Bone marrow (tissue), 2 donors: Measurements from ENCODE around the gene ITPK1.

Source experiments
- DNase-seq, 2 donors: peaks; one replicate each; lab custom pipeline; 2025; lab: John Stamatoyannopoulos, UW

The ITPK1 gene

DNA sequence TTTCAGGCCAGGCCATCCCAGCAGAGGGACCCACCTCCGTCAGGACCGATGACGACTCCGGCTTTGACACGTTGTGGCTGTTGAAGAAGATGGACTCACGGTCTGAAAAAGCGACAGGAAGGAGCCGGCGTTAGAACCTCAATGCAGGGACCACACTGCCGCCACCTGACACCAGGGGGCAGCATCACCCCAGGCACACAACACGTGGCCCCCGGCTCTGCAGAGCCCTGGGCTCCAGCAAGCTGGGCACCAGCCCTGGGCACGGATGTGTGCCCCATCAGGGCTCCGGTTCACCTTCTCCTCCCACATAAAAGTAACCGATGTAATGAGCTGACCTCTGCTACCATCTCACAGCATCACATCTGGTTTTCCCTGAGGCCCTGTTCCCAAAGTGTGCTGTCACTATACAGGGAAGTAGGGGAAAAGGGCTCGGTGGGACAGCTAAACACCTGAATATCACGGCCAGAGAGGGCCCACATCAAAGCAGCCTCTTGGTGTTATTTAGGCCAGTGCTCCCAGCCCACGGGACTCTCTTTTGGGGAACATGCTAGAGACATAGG lies 163.7 kb downstream of the ITPK1 start:
- DNase-seq = peak; percentile 59 to 61

DNA sequence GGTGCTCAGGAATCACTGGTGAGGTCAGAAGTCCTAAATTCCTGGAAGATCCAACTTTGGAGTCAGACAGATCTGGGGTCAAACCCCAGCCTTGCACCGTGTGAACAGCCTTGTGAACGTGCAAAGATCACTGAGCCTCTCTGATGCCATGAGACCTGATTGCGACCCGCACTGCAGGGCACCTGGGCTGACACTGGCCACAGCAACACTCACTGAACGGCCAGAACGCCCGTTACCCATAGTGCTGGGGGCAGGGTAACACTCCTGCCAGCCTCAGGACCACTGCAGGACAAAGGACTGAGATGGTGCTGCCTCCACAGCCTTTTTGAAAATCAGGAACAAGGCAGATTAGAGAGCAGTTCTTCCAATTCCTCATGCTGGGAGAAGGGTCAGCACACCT lies 164.5 kb downstream of the ITPK1 start:
- DNase-seq = no peak

DNA sequence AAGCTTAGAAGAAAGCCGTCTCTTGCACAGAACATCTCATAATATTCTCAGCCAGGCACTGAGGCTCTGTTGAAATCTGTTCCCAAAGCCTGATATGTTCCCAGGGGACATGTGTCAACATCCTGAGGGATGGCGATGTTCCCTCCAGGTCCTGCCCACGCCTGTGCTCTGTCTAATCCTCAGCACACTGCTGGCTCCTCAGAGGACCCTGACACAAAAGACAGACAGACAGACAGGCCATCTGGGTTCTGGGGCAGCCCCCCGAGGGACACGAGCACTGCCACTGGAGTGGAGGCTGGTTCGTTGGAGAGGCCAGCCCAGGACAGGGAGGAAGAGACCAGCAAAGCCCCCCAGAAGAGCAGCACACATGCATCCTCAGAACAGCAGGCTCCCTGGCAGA lies 165.0 kb downstream of the ITPK1 start:
- DNase-seq = no peak

DNA sequence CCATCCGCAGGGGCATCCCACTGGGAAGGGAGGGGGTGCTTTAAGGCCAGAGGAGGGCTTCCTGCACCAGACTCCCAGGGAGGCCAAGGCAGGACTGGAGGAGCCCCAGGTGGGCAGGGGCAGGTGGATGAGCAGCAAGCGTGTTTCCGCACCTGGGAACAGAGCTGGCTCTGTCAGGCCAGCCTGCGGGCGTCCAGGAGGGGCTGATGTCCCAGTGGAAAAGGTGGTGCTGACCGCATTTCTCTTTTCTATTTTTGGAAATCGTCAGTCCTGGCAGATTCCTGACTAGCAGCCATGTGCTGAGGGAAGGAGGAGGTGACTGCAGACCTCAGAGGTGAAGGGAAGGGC lies 165.6 kb downstream of the ITPK1 start:
- DNase-seq = no peak

DNA sequence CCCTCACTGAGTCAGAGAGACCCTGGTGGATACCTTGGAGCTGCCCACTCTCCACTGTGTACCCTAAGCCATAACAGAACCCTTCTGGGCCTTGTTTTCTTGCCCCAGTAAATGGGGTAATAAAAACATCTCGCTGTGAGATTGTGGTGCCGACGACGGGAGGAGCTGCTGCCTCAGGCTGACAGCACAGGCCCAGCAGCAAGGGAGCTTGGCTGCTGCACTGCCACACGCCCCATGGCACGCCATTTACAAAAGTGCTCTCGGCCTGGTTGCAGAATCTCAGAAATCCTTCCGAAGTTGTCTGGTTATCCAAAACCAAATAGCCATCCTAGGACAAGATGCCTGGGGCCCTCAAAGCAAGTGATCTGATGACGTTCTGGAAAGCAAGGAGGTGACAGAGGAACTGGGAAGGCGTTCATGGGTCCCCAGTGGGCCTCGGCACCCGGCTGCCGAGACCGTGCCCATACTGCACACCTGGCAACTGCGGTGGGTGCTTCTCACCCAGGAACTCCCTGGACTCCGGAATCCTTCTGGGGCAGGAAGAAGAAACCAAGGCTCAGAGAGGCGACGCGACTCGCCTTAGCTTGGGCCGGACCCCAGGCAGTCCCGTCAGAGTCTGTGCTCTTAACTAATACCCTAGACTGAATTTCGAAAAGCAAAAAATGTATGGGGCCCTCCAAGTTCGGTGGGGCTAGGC lies 166.1 kb downstream of the ITPK1 start:
- no peak for DNase-seq

DNA sequence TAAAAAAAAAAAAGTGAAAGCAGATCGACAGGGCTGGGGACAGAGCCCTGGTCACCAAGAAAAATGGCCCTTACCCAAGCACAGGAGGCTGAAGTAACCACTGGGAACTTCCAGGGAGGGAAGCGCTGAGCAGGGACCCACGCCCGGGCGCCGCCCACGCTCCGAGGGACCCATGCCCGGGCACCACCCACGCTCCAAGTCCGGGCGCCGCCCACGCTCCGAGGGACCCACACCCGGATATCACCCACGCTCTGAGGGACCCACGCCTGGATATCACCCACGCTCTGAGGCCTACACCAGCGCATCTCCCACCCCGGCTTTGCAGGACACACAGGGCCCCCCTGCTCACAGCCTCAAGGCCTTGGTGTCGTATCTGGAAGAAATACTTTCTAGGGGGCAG lies 167.1 kb downstream of the ITPK1 start:
- no peak for DNase-seq

DNA sequence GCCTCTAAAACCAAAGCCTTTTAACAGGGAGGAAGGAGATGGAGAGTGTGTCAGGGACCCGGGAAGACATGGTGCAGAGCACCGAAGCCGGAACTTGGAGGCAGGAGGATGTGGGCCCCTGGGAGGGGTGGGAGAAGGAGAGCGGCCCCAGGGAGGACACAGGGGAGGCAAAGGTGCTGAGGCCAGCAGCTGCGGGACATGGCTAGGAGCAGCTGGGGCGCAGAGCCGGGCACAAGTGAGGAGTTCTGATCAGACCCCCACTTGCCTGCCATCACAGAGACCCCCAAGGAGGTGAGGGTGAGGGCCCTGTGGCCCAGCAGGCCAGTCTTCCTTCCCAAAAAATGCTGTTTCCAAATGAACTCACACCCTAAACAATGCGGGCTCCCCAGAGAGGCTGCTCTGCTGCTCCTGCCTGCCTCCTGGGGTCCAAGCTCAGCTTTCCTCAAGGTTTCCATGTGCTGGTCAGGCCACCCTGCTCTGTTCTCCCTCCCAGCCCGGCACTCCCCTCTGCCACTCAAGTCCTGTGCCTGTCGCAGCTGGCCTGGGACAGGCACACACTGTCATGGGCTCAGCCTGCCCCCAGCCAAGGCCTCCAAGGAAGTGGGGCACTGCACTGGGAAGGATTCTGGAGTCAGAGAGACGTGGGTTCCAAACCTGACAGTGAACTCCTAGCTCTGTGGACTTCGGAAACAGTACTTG lies 168.7 kb downstream of the ITPK1 start:
- no peak for DNase-seq

DNA sequence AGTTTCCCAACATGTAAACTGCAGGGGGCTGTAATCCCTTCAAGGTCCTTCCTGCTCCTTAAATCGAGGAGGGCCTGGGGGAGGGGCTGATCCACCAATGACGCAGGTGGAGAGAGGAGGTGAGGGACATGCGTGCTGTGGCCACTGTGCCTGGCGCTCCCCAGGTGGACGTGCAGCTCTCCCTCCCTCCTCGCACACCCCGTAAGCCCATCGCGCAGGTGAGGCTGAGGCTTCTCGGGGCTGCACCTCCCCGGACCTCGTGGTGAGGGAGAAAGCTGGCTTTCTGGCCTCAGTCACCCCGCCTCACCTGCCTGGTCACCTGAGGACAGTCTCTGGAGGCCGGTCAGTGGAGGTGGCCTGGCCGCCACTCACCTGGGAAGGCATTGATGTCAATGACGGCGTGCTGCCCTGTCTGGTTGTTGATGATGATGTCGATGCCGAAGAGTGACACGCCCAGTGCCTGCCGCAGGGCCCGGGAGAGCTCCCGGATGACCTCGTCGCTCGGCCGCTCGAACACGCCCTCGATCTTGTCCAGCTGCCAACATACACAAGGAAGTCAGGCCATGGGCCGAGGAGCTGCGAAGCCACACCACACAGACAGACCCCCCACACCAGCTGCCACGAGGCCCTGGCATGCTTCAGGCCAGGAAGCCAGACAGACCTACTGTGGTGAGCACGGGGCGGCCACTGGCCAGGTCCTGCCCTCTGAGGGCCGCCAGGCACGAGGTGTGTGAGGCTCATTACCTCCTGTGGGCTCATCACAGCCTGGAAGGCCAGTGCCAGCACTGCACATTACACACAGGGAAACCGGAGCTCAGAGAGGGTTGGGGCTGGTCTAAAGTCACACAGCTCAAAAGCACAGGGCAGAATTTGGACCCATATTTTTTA lies 169.5 kb downstream of the ITPK1 start:
- DNase-seq = no peak

DNA sequence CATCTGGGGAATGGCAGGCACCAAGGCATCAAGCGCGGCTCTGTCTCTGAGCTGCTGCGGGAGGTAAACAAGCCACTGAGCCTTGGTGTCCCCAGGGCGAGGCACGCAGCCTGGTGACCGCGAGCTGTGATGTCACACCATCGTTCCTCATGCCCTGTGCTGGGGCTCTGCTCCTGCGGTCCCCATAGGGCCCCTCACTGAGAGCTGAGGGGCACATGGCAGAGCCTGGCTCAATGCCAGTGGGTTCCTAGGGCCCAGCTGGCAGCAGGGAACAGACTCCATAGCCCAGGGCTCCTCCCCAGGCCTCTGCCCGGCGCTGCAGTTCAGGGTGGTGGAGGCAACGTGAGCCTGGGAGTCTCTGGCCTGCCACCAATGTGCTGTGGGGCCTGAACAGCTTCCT lies 170.2 kb downstream of the ITPK1 start:
- no peak for DNase-seq

DNA sequence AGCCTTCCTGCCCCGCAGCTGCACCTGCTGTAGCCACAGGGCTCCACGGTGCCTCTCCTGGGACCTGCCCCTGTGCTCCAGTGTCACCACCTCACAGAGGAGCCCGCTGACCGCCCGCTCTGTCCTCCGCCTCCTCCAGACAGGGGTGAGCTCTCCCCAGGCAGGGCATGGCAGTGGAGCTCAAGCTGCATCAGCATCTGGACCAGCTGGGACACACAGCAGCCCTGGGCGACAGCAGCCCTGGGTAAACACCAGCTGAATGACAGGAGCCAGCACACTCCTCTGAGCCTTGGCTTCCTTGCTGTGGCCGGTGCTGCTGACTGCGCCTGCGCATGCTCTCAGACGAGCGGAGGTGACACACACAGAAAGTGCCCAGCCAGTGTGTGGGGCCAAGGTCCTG lies 170.7 kb downstream of the ITPK1 start:
- DNase-seq = no peak

DNA sequence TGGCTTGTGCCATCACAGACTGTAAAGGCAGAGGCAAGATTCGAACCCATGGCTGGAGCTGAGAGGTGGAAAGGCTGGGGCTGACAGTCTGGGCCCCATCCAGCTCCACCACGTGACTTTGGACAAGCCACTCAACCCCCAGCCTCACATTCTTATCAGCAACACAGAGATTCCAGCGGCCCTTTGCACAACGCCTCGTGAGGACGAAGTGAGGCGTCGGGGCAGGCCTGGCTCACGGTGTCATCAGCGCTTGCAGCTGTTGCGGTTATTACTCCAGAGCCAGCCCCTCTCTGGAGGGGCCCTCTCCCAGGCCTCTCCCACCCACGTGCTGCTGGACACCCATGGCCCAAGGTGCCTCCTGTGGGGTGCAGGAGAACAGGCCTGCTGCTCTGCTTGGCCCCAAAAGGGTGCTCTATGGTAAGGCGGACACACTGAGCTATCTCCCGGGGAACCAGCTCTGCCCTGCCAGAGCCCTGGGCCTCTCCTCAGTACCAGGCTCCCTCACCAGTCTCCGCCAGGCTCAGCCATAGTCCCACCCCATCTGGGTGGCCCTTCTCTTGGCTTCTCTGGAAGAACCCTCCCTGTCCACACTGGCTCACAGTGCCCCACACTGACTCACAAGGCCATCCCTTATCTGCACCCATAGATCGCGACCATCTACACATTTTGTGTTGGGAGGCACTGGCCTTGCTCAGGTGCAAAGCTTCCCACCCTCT lies 171.7 kb downstream of the ITPK1 start:
- DNase-seq = no peak

DNA sequence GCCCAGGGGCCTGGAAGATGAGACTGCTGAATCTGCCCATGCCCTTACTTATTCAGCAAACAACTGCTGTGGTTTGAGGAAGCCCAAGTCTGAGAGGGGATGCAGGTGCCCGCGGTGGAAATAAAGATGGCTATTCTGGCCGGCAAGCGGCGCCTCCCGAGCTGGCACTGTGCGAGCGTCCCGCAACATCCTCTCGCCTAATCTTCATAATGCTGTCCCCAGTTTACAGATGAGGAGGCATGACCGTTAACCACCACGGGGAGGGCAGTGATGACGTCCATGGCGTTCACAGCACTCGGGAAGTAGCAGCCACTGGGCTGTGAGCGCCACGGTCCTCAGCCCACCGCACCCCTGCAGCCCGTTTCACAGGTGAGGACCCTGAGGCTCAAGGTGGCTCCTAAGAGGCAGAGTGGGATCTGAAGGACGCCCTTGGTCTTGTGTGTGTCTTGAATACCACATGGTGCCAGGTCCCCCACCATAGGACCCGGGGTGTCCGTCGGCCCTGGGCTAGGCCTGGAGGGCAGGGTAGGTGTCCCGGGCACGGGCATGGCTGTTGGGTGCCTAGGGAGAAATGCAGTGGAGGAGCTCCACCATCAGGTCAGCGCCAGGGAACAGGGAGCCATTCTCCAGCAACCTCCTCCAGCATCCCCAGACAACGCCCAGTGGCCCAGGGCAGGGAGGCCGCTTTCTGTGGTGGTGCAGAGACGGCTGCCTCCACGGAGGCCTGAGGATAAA lies 172.6 kb downstream of the ITPK1 start:
- DNase-seq = no peak

DNA sequence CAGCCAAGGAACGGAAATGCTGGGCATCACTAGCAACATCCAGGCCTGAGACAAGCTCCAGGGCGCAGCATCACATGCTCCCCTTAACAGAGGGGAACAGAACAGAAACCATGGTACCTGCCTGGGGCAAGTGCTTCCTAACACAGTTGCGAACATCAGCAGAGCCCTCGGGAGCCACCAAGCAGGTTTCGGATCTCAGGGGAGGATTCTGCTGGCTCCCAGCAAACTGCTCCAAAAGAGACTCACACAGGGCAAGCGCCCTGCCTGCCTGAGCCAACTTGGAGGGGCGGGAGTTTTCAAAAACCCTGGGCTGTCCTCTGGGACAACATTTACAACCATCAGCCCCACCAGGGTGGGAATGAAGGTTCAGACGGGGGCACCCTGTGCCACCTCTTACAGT lies 173.1 kb downstream of the ITPK1 start:
- no peak for DNase-seq

DNA sequence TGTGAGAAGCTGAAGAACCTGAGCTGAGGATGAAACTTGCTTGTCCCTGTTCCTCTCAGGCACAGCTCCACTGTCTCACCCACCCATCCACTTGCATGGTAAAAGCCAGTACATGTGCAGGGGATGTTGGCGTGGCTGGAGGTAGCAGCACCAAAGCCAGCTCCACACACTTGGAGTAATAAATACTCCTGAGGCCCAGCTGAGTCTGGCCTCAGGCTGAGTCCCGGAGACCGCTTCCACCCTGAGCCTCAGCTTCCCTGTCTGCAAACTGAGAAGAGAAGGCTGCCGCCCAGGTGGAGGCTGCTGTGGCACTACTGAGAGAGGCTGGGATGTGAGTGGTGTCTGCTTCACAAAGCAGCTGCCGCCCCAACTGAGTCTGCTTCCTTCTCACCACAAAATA lies 173.6 kb downstream of the ITPK1 start:
- no peak for DNase-seq

DNA sequence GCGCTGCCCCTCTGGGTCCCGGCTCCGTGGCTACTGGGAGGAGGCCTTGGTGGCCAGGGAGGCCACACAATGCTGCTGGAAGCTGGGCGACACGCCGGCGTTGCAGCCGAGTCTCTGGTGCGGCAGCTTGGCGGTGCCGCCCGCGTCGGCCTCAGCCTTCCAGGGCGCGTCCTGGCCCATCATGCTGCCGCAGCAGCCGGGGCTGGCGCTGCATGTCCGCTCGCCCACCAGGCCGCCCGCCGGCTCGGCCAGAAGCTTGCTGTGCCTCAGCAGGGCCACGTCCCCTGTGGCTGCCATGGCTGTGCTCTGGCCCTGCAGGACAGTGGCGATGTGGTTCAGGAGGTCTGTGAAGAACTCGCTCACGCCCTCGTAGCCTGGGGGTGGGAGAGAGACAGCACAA lies 174.2 kb downstream of the ITPK1 start:
- DNase-seq = no peak

DNA sequence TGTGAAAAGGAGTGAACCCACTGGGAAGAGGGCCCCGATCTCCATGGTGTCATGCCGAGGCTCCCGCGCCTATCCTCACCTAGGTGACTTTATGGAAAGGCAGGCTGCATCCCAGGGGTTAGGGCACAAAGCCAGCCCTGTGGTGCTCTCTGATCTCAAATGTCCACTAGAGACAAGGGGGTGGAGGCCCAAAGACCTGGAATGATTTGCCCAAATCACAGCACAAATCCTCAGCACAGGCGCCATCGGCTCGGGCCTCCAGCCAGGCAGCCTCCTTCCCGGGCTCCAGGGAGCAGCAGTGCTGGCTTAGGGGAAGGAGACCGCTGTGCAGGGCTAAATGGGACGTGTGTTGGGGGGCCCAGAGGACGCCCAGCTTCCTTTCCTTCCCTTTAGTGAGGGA lies 175.2 kb downstream of the ITPK1 start:
- DNase-seq = no peak

DNA sequence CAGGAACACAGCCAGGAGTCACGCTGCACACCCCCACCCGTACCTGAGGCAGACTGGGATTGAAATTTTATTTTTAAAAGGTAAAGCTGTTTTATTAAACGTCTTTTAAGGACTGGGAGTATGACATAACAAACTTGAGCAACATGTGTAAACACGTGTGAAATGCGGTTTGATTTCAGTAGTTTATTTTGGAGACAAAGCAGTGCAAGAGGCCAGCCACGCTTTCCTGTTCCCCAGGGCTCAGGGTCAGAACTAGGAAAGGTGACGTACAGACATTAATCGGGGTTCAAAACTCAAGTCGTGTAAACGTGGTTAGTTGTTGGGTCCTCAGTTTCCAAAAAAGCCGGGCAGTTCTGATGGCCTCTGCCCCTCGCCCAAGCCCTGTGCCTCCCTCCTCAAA lies 176.0 kb downstream of the ITPK1 start:
- DNase-seq = no peak

DNA sequence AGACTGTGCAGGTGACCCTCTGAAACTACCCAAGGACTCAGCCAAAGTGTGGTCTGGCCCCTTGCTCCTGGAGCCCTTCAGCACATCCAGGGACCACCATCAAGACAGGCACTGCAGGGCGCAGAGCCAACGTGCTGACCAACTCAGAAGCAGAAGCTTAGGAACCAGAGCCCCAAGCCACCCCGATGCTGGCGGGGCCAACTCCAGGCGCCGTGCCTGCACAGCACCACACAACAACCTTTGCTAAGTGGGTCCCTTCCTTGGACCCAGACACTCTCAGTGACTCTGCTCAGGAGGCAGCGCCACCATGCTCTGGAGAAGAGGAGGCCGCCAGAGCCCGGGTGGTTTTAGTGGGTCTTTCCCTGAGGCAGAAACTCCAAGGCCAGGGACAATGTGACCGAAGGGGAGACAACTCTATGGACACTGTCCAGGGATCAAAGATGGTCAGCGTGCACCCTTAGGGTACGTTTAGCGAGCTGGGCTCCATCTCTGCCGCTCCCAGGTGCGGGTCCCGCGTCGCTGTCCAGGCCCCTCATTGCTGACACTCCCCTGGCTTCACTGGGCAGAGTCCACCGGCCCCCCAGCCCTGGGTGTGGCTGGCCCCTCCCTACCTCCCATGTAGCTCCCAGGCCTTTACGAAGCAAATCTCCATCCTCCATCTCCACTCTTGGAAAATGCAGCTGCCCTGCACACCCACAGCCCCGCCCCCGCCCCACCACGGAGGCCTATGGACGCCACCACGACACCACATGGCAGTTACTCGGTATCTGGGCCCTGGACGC lies 176.6 kb downstream of the ITPK1 start:
- no peak for DNase-seq

DNA sequence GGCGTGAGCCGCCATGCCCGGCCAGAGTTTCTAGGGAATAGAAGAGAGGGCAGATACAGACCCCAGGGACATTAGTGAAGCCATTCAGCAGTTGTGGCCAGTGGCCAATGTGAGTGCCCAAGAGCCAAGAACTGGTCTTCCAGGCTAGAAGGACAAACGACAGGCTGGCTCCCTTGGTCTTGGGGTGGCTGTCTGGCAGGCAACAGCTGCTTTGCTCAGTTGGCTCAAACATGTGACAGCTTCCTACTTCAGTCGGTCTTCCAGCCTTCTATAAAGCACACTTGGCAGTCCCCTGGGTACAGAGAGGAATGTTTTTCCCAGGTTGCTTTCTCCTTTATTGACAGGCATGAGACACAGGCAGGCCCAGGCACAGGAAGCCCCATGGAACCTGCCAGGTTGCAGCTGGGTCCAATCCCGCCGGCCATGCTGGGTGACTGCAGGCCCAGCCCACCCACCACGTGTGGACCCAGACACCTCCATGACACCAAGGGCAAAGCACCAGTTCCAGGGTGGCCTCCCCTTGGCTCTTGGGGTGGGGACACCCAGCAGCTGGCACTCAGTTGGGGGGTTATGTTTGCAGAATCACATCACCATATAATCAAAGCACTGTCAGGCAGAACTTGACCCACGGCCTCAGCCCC lies 177.4 kb downstream of the ITPK1 start:
- no peak for DNase-seq
